Measurements from ENCODE around the gene POLR1B.
A peak's percentile ranks its signal among the peaks of the same experiment; 100 is the strongest.
"Not testable (repeated sequence)": the region's sequence is repeated elsewhere in the genome, so short reads cannot be mapped to it uniquely, and the experiment has no call there.

POLR1B gene

GRCh38 chr2:112601754-112602153, 59.5 kb downstream of the POLR1B start:
- no peak for DNase-seq (ENCODE audit: low read depth in 2 of 2)

DNA sequence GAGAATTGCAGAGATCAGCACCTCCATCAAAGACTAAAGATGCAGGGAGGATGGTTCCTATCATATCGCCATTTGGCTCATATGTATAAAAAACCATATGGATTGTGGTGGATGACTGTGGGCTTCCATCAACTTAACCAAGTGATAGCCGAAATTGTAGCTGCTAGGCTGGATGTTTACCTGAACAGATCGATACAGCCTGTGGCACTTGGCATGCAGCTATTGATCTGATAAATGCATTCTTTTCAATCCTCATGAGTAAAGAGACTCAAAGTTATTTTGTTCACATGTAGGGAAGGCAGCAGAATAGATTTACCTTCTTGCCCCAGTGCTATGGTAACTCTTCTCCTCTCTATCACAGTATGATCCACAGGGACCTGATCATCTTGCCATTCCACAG, 60.7 kb downstream of the POLR1B start:
- DNase-seq (ENCODE audit: low read depth in 2 of 2), result no peak

DNA sequence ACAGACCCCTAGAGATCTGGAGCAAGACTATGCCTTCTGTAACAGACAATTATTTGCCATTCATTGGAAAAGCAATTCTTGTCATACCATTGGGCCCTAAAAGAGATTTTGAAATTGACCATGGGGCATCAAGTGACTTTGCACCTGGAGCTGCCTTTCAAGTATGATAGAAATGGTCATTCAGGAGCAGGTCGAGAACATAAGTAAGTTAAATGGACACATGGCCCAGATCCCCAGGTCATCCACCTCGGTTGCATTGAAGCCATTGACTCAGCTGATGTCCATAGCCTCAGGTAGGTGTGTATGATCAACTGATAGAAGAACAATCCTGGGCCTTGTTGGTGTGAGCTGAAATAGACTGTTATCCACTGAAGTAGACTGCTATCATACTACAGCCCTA, 61.5 kb downstream of the POLR1B start:
- no peak for DNase-seq (ENCODE audit: low read depth in 2 of 2)

GRCh38 chr2:112604952-112605351, 62.7 kb downstream of the POLR1B start:
- DNase-seq (ENCODE audit: low read depth in 2 of 2), result no peak

- no peak for DNase-seq (ENCODE audit: low read depth in 2 of 2)
Measured at GRCh38 chr2:112605926-112606325, 63.7 kb downstream of the POLR1B start.

GRCh38 chr2:112606547-112606946, 64.3 kb downstream of the POLR1B start:
- no peak for DNase-seq (ENCODE audit: low read depth in 2 of 2)

- DNase-seq (ENCODE audit: low read depth in 2 of 2), result no peak
Measured at GRCh38 chr2:112607680-112608438, 65.6 kb downstream of the POLR1B start.

DNA sequence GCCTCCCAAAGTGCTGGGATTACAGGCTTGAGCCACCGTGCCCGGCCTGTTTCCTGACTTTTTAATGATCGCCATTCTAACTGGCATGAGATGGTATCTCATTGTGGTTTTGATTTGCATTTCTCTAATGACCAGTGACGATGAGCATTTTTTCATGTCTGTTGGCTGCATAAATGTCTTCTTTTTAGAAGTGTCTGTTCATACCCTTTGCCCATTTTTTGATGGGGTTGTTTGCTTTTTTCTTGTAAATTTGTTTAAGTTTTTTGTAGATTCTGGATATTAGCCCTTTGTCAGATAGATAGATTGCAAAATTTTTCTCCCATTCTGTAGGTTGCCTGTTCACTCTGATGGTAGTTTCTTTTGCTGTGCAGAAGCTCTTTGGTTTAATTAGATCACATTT, 67.1 kb downstream of the POLR1B start:
- not testable (repeated sequence) for DNase-seq (ENCODE audit: low read depth in 2 of 2)

GRCh38 chr2:112612283-112612682, 70.0 kb downstream of the POLR1B start:
- DNase-seq (ENCODE audit: low read depth in 2 of 2), result not testable (repeated sequence)

- DNase-seq (ENCODE audit: low read depth in 2 of 2), result no peak
Measured at GRCh38 chr2:112614201-112614840, 72.1 kb downstream of the POLR1B start.

DNA sequence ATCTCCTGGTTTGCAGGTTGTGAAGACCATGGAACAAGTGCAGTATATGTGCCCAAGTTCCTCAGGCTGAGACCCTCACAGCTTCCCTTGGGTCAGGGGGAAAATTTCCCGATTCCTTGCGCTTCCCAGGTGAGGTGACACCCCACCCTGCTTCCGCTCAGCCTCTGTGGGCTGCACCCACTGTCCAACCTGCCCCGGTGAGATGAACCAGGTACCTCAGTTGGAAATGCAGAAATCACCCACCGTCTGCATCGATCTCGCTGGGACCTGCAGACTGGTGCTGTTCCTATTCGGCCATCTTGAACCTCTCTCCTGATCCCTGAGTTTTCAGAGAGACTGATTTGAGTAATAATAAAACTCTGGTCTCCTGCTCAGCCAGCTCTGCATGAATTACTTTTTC, 72.8 kb downstream of the POLR1B start:
- DNase-seq (ENCODE audit: low read depth in 2 of 2), result no peak

DNA sequence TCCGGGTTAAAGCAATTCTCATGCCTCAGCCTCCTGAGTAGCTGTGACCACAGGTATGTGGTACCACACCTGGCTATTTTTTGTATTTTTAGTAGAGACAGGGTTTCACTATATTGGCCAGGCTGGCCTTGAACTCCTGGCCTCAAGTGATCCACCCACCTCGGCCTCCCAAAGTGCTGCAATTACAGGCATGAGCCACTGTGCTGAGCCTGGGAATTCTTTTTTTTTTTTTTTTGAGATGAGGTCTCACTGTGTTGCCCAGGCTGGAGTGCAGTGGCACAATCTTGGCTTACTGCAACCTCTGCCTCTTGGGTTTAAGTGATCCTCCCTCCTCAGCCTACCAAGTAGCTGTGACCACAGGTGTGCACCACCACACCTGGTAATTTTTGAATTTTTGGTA, 73.5 kb downstream of the POLR1B start:
- DNase-seq (ENCODE audit: low read depth in 2 of 2), result not testable (repeated sequence)

DNA sequence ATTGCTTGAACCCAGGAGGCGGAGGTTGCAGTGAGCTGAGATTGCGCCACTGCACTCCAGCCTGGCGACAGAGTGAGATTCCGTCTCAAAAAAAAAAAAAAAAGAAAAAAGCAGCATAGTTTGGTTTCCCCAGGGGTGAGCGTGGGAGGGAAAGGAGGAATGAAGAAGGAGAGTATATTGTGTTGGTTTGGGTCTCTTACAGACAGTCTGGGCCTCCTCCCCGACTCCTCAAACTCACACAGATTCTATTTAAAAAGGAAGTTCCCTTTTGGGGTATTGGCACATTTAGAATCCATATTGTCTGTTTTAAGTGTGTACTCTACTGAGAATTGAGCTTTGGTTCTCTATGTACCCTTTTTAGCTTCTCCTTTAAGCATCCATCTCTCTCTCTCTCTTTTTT, 76.1 kb downstream of the POLR1B start:
- no peak for DNase-seq (ENCODE audit: low read depth in 2 of 2)

DNA sequence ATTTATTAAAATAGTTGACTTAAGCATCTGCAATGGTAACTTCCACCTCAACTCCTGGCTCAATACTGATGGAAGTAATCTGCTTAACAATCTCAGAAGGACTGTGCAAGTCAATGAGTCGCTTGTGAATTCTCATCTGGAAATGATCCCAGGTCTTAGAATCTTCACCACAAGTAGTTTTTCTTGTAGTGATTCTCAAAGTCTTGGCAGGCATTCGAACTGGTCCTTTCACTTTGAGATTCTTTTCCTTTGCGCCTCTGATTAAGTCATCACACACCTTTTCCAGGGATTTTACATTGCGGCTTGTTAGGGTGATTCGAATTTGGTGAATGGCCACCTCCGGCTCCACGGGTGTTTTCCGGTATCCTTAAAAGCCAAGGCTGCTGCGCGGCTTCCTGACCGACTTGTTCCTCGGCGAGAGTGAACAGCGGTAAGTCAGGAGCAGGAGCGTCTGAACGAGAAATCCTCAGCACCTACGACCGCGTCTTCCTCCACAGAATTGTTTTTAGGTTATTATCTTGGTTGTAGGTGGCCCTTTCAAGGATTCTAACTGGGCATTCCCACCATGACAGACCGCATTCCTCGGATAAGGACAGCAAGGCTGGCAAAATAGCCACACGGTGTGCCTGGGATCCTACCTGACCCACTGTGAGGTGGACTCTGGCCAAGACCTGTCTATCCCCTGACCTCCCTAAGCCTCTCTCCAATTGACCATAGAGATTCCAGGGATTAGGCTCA, 79.7 kb downstream of the POLR1B start:
- DNase-seq (ENCODE audit: low read depth in 2 of 2), result no peak

GRCh38 chr2:112622528-112622849, 80.2 kb downstream of the POLR1B start:
- DNase-seq (ENCODE audit: low read depth in 2 of 2), result no peak

DNA sequence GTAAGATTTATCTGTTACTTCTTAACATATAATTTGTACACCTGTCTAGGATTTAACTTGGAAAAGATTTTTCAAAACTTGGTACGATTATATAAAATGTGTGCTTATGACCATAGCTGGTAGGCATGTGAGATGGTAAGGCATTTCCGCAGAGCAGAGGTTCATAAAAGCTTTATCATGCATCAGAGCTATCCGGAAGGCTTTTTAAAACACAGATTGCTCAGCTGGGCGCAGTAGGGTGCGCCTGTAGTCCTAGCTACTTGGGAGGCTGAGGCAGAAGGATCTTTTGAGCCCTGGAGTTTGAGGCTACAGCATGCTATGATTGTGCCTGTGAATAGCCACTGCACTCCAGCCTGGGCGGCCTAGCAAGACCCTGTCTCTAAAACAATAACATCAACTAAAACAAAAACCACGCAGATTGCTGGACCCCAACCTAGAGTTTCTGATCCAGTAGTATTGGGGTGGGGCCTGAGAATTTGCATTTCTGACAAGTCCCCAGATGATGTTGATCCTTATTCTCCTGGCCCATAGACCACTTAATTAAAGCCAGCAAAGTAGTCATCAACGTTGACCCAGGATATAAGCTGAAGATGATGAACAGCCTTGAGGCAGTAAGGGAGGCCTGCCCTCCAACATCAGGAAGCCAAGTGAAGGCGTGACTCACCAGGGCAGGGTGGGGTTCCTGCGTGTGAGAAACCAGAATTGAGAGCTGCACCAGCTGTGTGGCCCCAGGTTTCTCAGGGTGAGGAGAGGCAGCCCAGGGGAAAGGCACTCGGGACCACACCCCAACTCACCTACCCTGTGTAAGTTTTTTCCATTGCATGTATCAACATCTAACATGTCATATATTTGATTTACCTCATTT, 81.9 kb downstream of the POLR1B start:
- peak; percentile 41 to 62 for DNase-seq (ENCODE audit: low read depth in 2 of 2)

DNA sequence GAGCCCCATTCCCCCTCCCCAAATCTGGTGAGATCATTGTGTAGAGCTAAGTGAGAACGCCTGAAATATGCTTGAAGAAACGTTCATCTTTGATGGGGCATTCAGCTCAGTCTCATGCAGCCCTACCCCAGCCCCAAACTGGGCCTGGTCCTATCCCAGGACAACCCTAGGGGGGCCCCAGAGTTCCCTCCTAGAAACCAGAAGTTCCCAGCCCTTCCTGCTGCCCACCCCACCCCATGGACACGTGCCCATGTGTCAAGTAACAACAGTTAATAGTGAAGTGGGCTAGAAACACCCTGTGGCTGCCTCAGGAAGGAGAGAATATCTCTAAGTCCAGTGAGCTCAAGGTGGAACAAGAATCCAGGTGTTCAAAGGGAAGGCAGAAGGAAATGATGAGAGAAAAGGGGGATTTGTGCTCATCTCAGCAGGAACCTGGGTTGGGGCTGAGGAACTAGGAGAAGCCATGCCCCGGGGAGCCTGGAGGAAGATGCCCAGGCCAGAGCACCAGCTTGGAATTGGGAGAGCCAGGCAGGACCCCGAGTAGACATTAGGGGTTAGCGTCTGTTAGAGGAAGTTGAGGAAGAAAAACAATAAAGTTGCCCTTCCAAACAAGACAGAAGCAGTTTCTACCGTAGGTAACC, 83.3 kb downstream of the POLR1B start:
- DNase-seq (ENCODE audit: low read depth in 2 of 2), result no peak

DNA sequence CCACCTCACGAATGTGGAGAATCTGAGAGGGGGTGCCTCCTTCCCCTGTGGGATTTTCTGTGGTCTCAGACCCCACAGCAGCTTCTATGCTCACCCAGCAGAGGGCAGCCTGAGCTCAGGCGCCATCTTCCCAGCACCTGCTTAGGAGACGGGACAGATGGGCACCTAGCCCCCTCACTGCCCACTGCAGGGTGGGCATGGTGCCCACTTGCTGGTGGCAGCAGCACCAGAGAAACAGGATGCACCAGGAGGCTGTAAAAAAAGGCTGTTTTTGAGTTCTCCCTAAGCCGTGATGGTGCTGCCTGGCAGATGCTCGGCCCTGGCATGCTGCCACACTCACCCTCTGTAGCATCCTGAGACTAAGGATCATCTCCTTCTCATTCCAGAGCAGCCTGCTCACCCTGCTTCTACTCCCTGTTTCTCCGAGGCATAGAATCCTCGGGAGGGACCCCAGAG, 84.4 kb downstream of the POLR1B start:
- peak in 1 of 2 donors; percentile 39 for DNase-seq (ENCODE audit: low read depth in 2 of 2)
